Measurements from ENCODE around the gene HIGD1B.

HIGD1B gene

DNA sequence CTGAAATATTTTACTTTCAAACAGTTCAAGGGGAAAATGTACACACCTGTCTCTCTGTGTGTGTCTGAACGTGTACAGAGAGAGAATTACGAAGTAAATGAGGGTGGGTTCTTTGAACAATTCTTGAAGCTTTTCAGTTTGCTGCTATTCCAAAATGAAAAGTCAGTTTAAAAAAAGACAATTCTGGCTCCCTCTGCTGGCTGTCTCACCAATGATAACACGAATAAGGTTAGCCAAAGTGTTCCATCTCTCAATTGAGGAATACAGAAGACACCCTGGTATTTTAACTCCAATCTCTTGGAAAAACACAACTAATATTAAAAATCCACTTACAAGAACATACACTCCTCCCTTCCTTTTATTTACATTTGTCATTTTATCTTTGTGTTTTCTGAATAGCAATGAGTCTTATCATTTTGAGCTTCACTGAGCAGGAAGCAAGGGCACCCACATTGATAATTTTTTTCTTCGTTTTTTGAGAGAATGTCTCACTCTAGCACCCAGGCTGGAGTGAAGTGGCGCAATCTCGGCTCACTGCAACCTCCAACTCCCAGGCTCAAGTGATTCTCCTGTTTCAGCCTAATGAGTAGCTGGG is 31.0 kb downstream of the HIGD1B start:
- no peak for DNase-seq (ENCODE audit: low read depth)

DNA sequence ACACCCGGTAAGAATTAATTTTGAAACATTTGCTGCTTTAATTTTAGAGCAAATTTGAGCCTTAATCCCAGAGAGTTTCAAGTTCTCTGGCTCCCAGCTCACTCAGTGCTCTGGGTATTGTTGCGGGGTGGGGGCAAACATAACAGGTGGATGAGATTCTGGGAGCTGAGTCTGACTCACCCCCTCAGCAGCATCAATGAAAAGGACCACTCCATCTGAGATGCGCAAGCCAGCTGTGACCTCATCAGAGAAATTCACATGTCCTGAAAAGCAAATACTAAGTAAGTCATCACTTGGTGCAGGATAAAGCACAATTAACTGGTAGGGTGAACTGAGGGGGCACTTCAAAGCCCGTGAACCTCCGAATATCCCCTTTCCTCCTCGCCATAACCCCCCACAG is 31.7 kb downstream of the HIGD1B start:
- no peak for DNase-seq (ENCODE audit: low read depth)

GRCh38 chr17:44880062-44880461 is 32.4 kb downstream of the HIGD1B start:
- DNase-seq (ENCODE audit: low read depth): no peak

GRCh38 chr17:44881145-44881544 is 33.5 kb downstream of the HIGD1B start:
- DNase-seq (ENCODE audit: low read depth): no peak

- no peak for DNase-seq (ENCODE audit: low read depth)
These were observed 37.3 kb downstream of the HIGD1B start for GRCh38 chr17:44884941-44885340.

DNA sequence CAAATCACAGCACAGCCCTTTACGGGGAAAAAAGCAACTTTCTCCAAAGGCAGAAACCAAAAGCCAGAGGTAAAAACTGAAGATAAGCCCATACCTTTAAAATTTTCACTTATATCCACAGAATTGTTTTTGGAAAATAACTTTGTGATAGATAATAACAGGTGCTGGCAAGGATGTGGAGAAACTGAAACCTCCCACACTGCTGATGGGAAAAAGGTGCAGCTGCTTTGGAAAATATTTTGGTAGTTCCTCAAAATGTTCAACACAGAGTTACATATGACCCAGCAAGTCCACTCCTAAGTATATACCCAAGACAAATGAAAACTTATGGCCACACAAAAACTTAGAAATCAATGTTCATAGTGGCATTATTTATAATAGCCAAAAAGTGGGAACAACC is 39.3 kb downstream of the HIGD1B start:
- DNase-seq (ENCODE audit: low read depth): no peak

DNA sequence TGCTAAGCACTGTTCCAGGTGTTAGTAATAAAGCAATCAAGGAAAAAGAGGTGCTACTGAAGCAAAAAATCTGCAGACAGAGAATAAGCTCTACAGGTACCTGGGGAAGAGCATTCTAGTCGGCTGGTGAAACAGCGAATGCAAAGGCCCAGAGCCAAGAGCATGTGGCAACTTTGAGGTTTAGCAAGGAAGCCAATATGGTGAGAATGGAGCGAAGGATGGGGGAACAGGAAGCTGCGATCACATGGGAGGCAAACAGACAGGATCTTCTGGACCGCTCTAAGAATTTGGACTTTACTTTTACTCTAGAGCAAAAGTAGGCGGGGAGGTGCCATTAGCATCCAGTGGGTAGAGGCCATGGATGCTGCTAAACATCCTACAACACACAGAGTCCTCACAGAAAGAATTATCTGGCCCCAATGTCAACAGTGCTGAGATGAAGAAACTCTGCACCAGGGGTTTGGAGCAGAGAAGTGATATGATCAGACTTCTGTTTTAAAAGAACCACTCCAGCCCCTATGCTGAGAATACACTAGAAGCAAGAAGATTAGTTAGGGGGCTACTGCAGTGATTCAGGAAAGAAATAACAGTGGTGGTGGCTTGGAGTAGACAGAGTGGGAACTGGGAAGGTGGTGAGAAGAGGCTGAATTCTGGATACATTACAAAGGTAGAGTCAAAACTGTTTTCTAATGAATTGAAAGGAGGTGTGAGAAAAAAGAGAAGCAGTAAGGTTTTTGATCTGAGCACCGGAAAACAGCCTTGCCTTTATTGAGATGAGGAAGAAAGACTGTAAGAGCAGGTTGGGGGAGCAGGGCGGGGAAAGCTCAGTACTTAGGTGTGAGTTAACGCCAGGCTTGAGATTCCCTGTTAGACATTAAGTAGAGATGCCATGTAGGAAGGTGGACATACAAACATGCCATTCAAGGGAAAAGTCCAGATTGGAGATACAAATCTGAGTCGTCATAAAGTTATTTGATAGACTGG is 40.6 kb downstream of the HIGD1B start:
- DNase-seq (ENCODE audit: low read depth): no peak

GRCh38 chr17:44889003-44889402 is 41.3 kb downstream of the HIGD1B start:
- DNase-seq (ENCODE audit: low read depth): no peak

DNA sequence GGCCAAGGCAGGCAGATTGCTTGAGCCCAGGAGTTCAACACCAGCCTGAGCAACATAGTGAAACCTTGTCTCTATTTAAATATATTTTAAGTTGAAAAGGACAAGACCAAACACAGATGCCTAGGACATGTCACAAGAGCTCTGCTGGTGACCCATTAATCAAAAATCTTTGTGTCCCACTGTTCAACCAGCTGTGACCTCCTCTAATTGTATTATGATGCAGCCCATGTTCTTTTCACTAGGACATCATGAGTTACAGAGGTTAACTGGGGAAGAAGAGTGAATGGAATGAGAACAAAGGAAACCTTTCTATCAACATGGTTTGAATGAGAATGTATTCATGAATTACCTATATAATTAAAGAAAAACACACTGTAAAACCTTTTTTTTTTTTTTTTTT is 44.6 kb downstream of the HIGD1B start:
- no peak for DNase-seq (ENCODE audit: low read depth)

GRCh38 chr17:44894642-44895041 is 47.0 kb downstream of the HIGD1B start:
- DNase-seq (ENCODE audit: low read depth): no peak

- no peak for DNase-seq (ENCODE audit: low read depth)
These were observed 51.0 kb downstream of the HIGD1B start for GRCh38 chr17:44898768-44899073.

GRCh38 chr17:44899074-44899782 is 51.5 kb downstream of the HIGD1B start, which contains the start of gene EFTUD2:
Gene EFTUD2 (minus strand): TSS chr17:44899445. CDS start chr17:44894521, 4,924 bp downstream.
- DNase-seq (ENCODE audit: low read depth): peak; percentile 85

Data from stimulated activated CD8-positive, alpha-beta memory T cell treated with anti-CD3 and anti-CD28 coated beads, Interleukin-12 subunit alpha, Interleukin-12 subunit beta, amount 100 ng/mL, for 4 hours (primary cell).